Smooth muscle cell (in vitro differentiated cells): Measurements from ENCODE around the gene KIF5C. TPM values are rescaled to one million over a fixed set of nuclear protein-coding genes. Genes with fewer than 3 reads are reported as not detected.

ENCODE experiments used
- DNase-seq: peaks from one replicate; lab custom pipeline; 2025; ENCODE audit not compliant: unreplicated experiment; lab: John Stamatoyannopoulos, UW
- H2AFZ ChIP-seq: fragments of 200-600 bp; sonication (generic); 2 replicates; pipeline ENCODE4 v1.6.0; 2016; ENCODE audit warnings: antibody characterized with exemption, low read depth, mild to moderate bottlenecking
- H3F3A ChIP-seq: fragments of 200-600 bp; sonication (generic); 2 replicates; pipeline ENCODE4 v1.6.0; 2017; ENCODE audit warnings: antibody characterized with exemption, low read depth
- H3K27ac ChIP-seq: fragments of 200-600 bp; sonication (generic); 2 replicates; pipeline ENCODE4 v1.5.1; 2016; ENCODE audit warnings: low read depth, mild to moderate bottlenecking
- H3K27me3 ChIP-seq: fragments of 200-600 bp; sonication (generic); 2 replicates; pipeline ENCODE4 v1.6.1; 2016; ENCODE audit warnings: low read depth, mild to moderate bottlenecking
- H3K36me3 ChIP-seq: fragments of 200-600 bp; sonication (generic); 2 replicates; pipeline ENCODE4 v1.5.1; 2016; ENCODE audit warnings: low read depth
- H3K4me1 ChIP-seq: fragments of 200-600 bp; sonication (generic); 2 replicates; pipeline ENCODE4 v1.5.1; 2016; ENCODE audit warnings: low read depth
- H3K4me2 ChIP-seq: fragments of 200-600 bp; sonication (generic); 2 replicates; pipeline ENCODE4 v1.6.0; 2016; ENCODE audit warnings: mild to moderate bottlenecking
- H3K4me3 ChIP-seq: fragments of 200-600 bp; sonication (generic); 2 replicates; pipeline ENCODE4 v1.5.1; 2016; ENCODE audit warnings: mild to moderate bottlenecking
- H3K79me2 ChIP-seq: fragments of 200-600 bp; sonication (generic); 2 replicates; pipeline ENCODE4 v1.6.0; 2016; ENCODE audit warnings: low read depth, mild to moderate bottlenecking
- H3K9ac ChIP-seq: fragments of 200-600 bp; sonication (generic); 2 replicates; pipeline ENCODE4 v1.6.0; 2016; ENCODE audit warnings: low read depth
- H3K9me3 ChIP-seq: fragments of 200-600 bp; sonication (generic); replicated peaks from 2 replicates; pipeline ENCODE4 v1.5.1; 2016; ENCODE audit warnings: low read depth
- H4K20me1 ChIP-seq: fragments of 200-600 bp; sonication (generic); 2 replicates; pipeline ENCODE4 v1.6.0; 2016; ENCODE audit warnings: low read depth
- WGBS: methylation state at CpG from one replicate; pipeline ENCODE4 v1.1.7; 2016; ENCODE audit warnings: low lambda C conversion rate; 5-methylcytosine and 5-hydroxymethylcytosine counted together
- polyA plus RNA-seq: library from polyadenylated mRNA; unstranded; fragments of >200 nt; fragmentation: Nextera tagmentation; extraction: Ambion mirVana; gene quantifications from 2 replicates; pipeline ENCODE4 v1.2.1, GENCODE V29; 2016
- total RNA-seq: library from RNA; depleted of rRNA; stranded (reverse); fragments of >200 nt; gene quantifications from 2 replicates; pipeline ENCODE4 v1.2.3, GENCODE V29; 2014
- TF ChIP-seq, protein P1 (sequence below): fragments of 200-600 bp; sonication (generic); IDR thresholded peaks from 2 replicates; pipeline ENCODE4 v1.5.1; 2017; ENCODE audit warnings: borderline replicate concordance, mild to moderate bottlenecking, antibody characterized with exemption; ENCODE audit not compliant: insufficient read depth, poor library complexity, severe bottlenecking

KIF5C gene
- total and polyA plus RNA-seq, 2 experiments from 2014 or later: 0.09 to 1.4 TPM

DNA sequence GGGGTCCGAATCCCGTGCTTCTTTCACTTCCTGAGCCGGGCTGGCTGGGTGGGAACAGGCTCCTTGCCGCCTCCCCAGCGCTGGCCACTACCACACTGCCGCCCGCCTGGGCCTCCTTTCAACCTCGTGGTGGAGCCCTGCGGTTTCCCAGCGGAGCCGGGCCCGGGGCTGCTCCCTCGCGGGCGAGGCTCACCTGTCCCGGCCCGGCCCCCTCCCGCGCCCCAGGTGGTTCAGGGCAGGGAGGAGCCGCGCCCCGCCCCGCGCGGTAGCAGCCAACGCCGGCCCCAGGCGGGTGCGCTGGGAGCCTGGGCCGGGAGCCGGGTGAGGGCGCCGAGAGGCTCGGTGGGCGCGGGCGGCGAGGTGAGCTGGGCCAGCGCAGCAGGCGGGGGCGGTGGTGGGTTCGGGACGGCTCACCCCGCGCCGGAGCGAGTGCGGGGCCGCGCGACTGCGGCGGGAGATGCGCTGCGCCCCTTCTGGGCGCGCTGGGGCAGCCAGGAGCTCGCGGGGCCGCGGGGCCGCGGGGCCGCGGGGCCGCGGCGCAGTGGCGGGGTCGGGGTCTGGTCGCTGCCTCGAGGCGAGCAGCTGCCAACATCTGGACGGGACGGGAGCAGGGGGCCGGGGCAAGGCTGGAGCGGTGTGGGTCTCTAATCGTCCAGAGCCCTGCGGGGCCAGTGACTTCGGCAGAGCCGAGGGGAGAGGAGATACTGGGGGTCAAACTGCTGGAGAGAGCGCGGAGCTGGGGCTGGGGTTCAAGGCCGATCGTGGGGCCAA lies 163.6 kb downstream of the KIF5C start, which contains the start of gene LYPD6B:
LYPD6B (plus strand) TSS at position 258 of the 771 bp plus-strand sequence. CDS start 92,250 bp downstream, outside the sequence.
- Histone ChIP-seq H3K27ac (no peak within 1 kb of the TSS), H3K4me1 (no peaks in the 10 kb centered on the region), H3K79me2 (peaks cover 3% of the 10 kb centered on the region), H4K20me1 (no peaks in the 10 kb centered on the region), H3K36me3 (no peaks in the 10 kb centered on the region), H3K9ac (no peak within 1 kb of the TSS), H3K4me2 (peak within 1 kb of the TSS; percentile 88), H3K27me3 (peaks cover 61% of the 10 kb centered on the region), H3K4me3 (peak within 1 kb of the TSS; percentile 55), H3K9me3 (no peaks in the 10 kb centered on the region), H3F3A (no peaks in the 10 kb centered on the region), H2AFZ (peak within 1 kb of the TSS; percentile 79)
- TF ChIP-seq, protein P1, sequence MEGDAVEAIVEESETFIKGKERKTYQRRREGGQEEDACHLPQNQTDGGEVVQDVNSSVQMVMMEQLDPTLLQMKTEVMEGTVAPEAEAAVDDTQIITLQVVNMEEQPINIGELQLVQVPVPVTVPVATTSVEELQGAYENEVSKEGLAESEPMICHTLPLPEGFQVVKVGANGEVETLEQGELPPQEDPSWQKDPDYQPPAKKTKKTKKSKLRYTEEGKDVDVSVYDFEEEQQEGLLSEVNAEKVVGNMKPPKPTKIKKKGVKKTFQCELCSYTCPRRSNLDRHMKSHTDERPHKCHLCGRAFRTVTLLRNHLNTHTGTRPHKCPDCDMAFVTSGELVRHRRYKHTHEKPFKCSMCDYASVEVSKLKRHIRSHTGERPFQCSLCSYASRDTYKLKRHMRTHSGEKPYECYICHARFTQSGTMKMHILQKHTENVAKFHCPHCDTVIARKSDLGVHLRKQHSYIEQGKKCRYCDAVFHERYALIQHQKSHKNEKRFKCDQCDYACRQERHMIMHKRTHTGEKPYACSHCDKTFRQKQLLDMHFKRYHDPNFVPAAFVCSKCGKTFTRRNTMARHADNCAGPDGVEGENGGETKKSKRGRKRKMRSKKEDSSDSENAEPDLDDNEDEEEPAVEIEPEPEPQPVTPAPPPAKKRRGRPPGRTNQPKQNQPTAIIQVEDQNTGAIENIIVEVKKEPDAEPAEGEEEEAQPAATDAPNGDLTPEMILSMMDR: no peak
- 4% methylated on average over 21 of the region's 85 CpGs for WGBS
- DNase-seq: no peak

GRCh38 chr2:149039213-149039724 lies 164.2 kb downstream of the KIF5C start:
- no peaks in the 10 kb centered on the region for H3K4me1 ChIP-seq
- no peaks in the 10 kb centered on the region for H3K36me3 ChIP-seq
- 24% methylated on average over 11 of the region's 11 CpGs for WGBS
- H3K4me2 ChIP-seq: peak overlapping the region; percentile 88
- no peak overlapping the region for H3K27ac ChIP-seq
- TF ChIP-seq, protein P1: no peak
- H2AFZ ChIP-seq: peak overlapping the region; percentile 79
- H3K9me3 ChIP-seq: no peaks in the 10 kb centered on the region
- DNase-seq: no peak
- H4K20me1 ChIP-seq: no peaks in the 10 kb centered on the region
- peaks cover 10% of the 10 kb centered on the region for H3K79me2 ChIP-seq
- no peak overlapping the region for H3K9ac ChIP-seq
- H3K4me3 ChIP-seq: peak overlapping the region; percentile 55
- H3K27me3 ChIP-seq: peaks cover 58% of the 10 kb centered on the region
- no peaks in the 10 kb centered on the region for H3F3A ChIP-seq

GRCh38 chr2:149040451-149040850 lies 165.4 kb downstream of the KIF5C start:
- H3F3A ChIP-seq: no peaks in the 10 kb centered on the region
- H3K27me3 ChIP-seq: peaks cover 50% of the 10 kb centered on the region
- no peak overlapping the region for H3K4me2 ChIP-seq
- no peaks in the 10 kb centered on the region for H3K4me1 ChIP-seq
- TF ChIP-seq, protein P1: peak; percentile 42
- no peak overlapping the region for H3K27ac ChIP-seq
- peaks cover 19% of the 10 kb centered on the region for H3K79me2 ChIP-seq
- DNase-seq: no peak
- peaks cover 5% of the 10 kb centered on the region for H3K9me3 ChIP-seq
- H3K9ac ChIP-seq: no peak overlapping the region
- no peak overlapping the region for H2AFZ ChIP-seq
- WGBS: 59% methylated on average over 7 of the region's 7 CpGs
- H3K36me3 ChIP-seq: no peaks in the 10 kb centered on the region
- no peaks in the 10 kb centered on the region for H4K20me1 ChIP-seq
- no peak overlapping the region for H3K4me3 ChIP-seq

GRCh38 chr2:149041482-149041881 lies 166.5 kb downstream of the KIF5C start:
- H3K4me3 ChIP-seq: no peak overlapping the region
- DNase-seq: no peak
- H3K79me2 ChIP-seq: peaks cover 26% of the 10 kb centered on the region
- no peaks in the 10 kb centered on the region for H4K20me1 ChIP-seq
- H3K9ac ChIP-seq: no peak overlapping the region
- 96% methylated on average over 1 of the region's 1 CpG for WGBS
- H3K4me1 ChIP-seq: no peaks in the 10 kb centered on the region
- peaks cover 42% of the 10 kb centered on the region for H3K27me3 ChIP-seq
- H3K36me3 ChIP-seq: no peaks in the 10 kb centered on the region
- no peak overlapping the region for H2AFZ ChIP-seq
- H3K9me3 ChIP-seq: peaks cover 10% of the 10 kb centered on the region
- H3K4me2 ChIP-seq: no peak overlapping the region
- TF ChIP-seq, protein P1: no peak
- H3K27ac ChIP-seq: no peak overlapping the region
- H3F3A ChIP-seq: no peaks in the 10 kb centered on the region
